NCI-H2171 treated with DMSO at 0.1 percent for 48 hours (cell line): Measurements from ENCODE around the gene SNX21.
"Not testable (repeated sequence)": the region's sequence is repeated elsewhere in the genome, so short reads cannot be mapped to it uniquely, and the experiment has no call there.

Experiments used
- DNase-seq: peaks from one replicate; lab custom pipeline; 2025; lab: John Stamatoyannopoulos, UW

The SNX21 gene

DNA sequence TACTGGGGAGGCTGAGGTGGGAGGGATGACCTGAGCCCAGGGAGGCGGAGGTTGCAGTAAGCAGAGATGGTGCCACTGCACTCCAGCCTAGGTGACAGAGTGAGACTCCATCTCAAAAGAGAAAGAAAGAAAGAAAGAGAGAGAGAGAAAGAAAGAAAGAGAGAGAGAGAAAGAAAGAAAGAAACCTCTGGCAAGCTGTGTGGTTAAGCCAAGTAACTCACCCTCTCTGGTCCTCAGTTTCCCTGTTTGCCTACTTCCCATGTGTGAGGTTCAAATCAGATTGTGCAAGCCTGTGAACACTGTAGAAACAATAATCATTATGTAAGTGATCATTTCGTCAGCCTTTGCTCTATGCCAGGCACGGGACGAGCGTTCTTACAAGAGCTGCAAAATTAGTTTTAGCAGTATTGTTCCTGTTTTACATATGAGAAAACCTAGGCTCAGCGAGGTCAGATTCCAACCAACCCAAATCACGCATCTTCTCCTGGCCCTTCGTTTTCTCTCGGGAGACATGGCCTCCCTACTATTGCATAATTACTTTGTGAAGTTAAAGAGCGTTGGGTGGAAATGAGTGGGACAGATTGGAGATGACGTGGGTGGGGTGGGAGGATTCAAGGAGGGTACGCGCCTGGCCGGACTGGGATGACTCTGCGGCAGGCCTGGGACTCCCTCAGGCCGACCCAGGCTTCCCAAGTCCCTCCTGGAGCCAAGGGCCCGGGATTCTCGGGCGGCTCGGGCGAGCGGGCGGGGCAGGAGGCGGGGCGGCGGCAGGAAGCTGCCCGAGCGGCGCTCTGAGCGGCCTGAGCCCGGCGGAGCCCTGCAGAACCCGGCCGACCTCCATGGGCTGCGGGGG lies at the start of gene SNX21:
Gene SNX21, plus strand, starts transcription at position 770 of the 853 bp plus-strand sequence. CDS start 121 bp downstream, outside the sequence.
- DNase-seq: peak; percentile 72

DNA sequence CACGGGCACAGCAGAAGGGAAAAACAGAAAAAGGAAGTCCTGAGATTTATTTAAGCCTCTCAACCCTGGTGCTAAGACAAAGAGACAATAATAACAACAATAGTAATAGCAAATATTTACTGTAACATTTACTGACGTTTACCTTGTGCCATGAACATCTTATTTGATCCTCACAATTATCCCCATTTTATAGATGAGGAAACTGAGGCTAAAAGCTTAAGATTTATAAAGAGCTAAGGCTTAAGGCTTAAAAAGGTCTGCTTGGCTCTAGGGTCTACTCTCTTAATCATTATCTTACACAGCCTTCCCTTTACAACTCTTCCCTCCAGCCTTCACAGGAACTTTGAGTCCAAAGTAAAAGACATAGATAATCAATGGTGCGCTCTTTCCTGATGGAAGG lies 45.2 kb upstream of the SNX21 start:
- no peak for DNase-seq

- DNase-seq: no peak
Observed at GRCh38 chr20:45792317-45793118, 41.1 kb upstream of the SNX21 start.

GRCh38 chr20:45796337-45797065 lies 37.1 kb upstream of the SNX21 start:
- DNase-seq: no peak

- DNase-seq: not testable (repeated sequence)
Observed at GRCh38 chr20:45797510-45797909, 36.1 kb upstream of the SNX21 start.

- DNase-seq: not testable (repeated sequence)
Observed at GRCh38 chr20:45797955-45798354, 35.6 kb upstream of the SNX21 start.

DNA sequence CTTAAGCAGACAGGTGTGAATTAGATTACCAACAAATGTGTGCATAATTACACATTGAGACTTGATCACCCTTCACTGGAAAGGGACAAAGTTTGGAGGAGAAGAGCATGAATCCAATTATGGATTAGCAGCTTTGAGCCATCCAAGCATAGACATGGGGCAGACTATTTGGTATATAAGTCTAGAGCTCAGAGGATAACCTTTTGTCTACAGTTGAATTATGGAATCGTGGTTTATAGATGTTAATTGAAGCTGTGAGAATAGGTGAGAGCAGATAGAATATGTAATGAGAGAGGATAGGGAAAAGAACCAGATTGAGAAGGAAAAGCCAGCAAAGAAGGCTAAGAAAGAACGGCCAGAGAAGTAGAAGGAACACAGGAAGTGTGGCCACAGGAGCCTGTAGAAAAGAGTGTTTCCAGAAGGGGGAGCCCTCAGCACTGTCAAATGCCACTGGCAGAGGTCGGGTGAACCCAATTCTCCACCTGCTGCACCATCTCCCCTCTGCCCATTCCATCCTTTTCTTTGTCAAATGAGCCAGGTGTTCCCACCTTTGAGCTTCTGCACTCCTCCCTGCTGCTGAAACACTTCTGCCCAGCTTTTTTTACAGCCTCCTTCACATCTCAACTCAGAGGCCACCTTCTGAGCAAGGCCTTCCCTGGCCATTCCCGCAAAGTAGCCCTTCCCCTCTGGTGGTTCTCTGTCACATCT lies 34.5 kb upstream of the SNX21 start:
- peak; percentile 71 for DNase-seq

DNA sequence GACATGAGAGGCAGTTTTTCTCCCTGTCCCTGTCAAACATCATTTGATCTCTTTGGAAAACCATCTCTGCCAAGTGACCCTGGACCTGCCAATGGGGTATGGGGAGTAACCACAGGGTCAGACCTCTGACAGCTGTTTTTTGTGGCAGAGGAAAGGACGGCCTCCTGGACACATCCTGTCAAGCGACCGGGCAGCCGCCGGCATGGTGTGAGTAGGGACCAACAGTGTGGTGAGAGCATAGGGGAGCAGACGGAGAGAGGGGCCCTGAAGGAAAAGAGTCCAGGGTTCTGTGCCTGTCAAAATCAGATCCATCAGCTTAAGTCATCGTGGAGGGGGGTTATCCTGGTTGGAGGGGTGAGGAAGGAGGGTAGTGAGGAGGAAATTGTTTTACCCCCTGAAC lies 31.7 kb upstream of the SNX21 start:
- no peak for DNase-seq

DNA sequence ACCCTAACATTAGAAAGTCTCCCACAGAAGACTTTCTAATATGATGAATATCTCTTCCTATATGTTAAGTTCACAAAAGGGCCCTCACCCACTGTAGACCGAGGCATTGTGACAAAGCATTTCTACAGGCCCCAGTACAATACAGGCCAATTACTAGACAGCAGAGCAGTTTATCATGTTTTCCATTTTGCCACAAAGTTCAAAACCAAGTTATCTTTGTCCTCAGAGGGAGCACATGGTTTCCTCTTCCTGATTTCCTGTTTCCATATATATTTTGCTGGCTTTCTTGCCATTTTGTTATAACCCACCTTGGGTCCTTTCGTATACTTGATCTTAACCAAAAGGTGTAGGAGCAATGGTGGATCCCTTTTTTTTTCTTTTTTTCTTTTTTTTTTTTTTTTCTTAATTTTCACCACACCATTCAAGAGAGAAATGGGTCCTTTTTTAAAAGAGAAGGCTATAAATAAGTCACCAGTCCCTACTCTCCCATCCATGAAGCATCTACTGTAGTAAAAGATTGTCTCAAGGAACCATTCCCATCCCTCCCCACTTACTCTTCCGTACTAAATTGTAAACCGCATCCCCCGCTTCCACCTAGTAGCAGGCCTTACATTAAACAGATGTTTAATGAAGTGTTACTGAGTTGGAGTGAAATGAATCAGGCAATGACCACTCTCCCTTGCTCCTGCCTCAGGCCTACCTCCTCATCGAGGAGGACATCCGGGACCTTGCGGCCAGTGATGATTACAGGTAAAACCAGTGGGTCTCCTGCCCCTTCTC lies 23.2 kb upstream of the SNX21 start:
- DNase-seq: no peak

DNA sequence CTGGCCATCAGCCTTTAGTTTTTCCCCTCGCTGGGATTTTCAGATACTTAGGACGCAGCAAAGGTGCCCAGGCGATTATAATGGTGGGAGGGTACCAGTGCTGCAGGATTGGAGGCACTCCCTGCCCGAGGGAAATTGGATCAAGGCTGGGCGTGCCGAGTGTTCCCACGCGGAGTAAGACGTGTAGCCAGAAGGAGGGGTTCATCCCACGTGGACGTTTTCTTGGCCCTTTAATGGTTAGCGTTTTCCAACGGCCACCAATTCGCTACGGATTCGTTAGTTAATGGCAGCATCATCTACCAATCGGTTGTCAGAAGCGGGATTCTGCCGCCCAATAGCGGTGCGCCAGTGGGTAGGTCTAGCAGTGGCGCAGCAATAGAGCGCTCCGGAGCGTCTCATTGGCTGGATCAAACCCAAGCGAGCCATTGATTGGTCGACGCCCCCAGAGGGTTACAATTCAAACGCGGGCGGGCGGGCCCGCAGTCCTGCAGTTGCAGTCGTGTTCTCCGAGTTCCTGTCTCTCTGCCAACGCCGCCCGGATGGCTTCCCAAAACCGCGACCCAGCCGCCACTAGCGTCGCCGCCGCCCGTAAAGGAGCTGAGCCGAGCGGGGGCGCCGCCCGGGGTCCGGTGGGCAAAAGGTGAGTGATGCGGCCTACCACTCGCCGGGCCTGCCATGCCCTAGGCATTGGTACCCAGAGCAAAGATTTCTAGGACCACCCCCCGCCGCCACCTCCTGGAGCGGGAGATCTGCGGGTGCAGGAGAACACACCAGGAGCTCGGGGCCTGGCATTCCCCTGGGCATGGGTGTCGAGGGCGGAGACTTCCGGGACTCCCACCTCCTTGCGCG lies 21.2 kb upstream of the SNX21 start, which contains the start of gene UBE2C:
Gene UBE2C, plus strand, starts transcription at position 488 of the 849 bp plus-strand sequence. Its CDS starts 52 bp downstream, at position 540.
- peak; percentile 100 for DNase-seq

DNA sequence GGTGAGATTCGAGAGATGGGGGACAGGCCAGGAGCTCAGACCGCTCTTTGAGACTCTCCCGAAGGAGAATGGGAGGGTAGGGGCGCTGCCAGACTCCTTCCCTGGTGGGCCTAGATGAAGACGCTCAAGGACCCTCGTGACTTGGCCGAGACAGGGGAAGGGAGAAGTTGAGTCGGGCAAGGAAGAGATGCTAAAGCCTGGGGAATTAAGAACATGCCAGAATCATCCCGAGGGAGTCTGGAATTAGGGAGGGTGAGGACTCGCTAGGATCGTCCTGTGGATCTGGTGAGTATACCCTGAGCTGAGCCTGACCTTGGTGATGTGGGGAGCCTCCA lies 20.6 kb upstream of the SNX21 start:
- no peak for DNase-seq

DNA sequence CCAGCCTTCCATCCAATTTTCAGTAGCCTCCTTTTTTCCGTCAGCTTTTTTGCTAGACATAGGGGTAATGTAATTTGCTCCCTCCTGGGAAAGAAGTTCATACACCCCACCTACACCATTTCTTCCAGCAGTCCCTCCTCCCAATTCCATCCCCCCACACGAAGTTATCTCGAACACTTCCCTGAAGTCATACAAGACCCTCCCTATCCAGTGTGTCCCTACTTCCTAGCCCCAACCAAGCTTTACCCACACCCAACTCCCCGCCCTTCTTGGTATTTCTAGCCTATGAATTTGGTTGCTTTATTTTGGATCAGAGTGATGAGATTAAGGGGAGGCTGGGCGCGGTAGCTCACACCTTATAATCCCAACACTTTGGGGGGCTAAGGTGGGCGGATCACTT lies 20.1 kb upstream of the SNX21 start:
- no peak for DNase-seq

DNA sequence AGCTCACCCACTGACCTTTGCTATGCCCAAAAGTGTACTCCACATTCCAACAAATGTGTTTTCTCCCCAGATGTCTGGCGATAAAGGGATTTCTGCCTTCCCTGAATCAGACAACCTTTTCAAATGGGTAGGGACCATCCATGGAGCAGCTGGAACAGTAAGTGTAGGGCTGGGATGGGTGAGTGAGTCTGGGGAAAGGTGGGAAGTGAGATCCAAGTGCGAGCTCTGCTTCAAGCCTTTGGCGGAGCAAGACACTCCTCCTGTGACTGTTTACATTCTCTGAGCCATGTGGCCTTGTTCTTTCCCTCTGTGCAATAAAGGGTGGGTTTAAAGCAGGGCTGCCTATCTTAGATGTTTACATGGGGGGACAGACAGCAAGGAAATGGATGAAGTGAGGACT lies 19.3 kb upstream of the SNX21 start:
- no peak for DNase-seq

DNA sequence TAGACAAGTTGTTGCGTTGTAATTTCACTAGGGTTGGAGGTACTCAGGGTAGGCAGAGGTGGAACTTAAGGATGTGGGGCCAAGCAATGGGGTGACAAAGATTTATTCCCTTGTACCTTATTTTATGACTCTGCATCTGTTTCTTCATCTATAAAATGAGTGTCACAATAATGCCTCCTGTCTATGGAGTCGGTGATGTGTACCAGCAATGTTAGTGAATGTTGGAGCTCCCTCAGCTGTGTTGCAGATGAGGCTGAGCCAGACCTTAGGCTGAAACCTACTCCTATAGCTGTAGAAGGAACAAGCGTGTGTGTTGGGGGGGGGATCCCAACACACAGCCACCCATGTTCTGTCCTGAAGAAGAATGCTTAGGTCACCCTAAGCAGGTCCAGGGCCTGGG lies 16.6 kb upstream of the SNX21 start:
- no peak for DNase-seq

DNA sequence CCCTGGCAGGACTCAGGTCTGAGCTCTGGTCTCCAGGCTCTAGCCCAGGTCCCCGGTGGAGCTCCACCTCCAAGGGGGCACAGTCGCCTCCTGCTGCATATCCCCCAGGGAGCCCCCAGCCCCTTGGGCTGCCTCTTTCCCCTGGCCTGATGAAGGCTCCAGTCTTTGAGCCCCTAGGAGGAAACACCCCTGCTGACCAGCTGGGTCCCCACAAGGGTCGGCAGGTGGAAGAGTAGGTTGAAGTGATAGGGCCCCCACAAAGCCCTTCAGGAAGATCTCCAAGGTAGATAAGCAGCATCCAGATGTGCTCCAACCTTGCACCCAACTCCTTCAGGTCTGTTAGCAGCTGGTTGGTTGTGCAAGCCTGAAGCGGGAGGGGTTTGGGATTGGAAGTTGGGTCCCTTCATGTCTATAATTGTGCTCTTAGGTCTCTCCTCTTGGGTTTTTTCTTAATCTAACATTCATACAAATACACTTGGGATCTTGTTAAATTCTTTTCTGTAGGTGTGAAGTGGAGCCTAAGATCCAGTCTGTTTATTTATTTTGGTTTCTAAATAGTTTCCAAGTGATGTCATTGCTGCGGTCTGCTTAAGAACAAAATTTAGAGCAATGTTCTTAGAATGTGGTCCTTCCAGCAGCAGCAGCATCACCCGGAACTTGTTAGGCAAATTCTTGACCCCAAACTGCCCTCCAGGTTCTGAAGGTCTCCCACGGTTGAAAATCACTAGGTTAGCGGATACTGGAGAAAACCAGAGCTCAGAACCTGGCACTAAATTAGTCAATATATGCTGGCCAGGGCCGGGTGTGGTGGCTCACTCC lies 16.0 kb upstream of the SNX21 start:
- no peak for DNase-seq

- DNase-seq: no peak
Observed at GRCh38 chr20:45818239-45818638, 15.4 kb upstream of the SNX21 start.

GRCh38 chr20:45819466-45819865 lies 14.1 kb upstream of the SNX21 start:
- DNase-seq: no peak

DNA sequence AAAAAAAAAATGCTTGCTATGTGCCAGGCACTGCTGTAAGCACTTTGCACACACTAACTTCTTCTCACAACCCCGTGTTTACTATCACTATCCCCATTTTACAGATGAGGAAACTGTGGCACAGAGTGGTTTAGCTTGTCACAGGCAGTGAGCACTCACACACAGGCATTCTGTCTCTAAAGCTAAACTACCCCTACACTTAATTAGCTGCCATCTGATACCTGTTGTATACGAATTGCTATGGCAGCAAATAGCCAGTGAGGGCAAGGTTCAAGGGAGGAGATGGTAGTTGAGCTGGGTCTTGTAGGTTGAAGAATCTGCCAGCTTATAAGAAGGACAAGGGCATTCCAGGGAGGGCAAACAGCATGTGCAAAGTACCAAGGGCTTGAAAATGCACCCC lies 11.7 kb upstream of the SNX21 start:
- peak; percentile 37 for DNase-seq

DNA sequence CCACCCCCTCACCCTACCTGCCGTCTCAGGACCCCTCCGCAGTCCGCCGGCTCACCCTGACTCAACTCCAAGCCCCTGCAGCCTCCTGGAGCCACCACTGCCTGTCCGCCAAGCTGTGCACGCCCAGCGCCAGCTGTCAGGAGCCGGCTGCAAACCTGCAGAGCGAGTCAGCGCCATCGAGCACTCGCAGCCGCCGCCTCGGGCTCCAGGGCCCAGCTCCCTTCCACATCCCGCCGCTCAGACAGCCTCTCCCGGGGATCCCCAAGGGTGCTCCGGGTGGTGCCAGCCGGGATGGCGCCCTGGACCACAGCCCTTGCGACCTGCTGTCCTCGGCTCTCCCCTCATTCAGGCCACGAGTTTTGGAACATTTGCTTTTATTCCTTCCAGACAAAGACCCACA lies 10.7 kb upstream of the SNX21 start:
- DNase-seq: peak; percentile 84
